ENCODE measurements around the gene TNFAIP1.
"Not testable (repeated sequence)": the region's sequence is repeated elsewhere in the genome, so short reads cannot be mapped to it uniquely, and the experiment has no call there.

TNFAIP1 gene, protein sequence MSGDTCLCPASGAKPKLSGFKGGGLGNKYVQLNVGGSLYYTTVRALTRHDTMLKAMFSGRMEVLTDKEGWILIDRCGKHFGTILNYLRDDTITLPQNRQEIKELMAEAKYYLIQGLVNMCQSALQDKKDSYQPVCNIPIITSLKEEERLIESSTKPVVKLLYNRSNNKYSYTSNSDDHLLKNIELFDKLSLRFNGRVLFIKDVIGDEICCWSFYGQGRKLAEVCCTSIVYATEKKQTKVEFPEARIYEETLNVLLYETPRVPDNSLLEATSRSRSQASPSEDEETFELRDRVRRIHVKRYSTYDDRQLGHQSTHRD

DNA sequence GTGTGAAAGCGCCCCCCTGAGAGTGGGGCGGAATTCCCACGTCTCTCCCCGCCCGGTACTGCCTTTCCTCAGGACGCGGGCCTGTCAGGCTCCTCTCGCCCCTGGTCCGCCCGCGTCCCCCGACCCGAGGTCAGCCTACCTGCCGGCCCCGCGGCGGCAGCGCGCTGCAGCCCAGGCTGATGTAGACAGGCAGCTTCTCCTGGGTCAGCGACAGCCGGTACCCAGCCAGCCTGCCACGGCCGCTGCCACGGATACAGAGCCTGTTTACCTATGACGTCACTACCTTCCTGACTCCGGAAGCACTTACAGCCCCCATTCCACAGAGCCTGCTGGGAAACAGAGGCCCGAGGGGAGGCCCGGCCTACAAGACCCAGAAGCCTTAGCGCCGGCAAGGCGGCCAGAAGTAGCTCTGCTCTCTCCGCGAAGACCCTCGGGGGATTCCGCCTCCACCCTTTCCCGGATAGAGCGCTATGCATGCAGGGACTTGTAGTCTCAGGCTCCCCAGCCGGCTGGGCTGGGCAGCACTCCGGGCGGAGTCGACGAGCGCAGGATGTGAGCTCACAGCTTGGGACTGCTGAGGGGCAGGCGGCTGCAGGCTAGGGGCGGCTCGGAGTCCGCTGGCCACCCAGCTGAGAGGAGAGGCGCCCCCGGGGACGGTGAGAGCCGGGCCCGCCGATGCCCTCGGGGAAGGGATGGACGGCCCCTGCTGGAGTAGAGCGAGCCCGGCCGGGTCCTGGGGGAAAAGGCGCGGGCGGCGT lies at the start of gene TNFAIP1, which contains the start of gene IFT20:
Gene TNFAIP1 (plus strand): TSS at position 561 of the 758 bp plus-strand sequence. CDS start 3,761 bp downstream, outside the sequence.
Gene IFT20 (minus strand): TSS at position 272 of the 758 bp plus-strand sequence. CDS start 3,487 bp downstream, outside the sequence.
- DNase-seq = peak; percentile 99

DNA sequence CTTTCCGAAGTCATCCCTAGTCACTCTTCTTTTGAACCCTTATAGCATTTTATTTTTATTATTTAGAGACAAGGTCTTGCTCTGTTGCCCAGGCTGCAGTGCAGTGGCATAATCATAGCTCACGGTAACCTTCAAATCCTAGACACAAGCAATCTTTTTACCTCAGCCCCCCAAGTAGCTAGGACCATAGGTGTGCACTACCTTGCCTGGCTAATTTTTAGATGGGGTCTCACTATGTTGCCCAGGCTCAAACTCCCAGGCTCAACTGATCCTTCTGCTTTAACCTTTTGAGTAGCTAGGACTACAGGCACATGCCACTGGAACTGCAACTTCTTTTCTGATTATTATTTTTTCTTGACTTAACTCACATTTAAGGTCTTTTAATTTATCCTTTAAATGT lies 49.6 kb upstream of the TNFAIP1 start:
- DNase-seq = no peak

DNA sequence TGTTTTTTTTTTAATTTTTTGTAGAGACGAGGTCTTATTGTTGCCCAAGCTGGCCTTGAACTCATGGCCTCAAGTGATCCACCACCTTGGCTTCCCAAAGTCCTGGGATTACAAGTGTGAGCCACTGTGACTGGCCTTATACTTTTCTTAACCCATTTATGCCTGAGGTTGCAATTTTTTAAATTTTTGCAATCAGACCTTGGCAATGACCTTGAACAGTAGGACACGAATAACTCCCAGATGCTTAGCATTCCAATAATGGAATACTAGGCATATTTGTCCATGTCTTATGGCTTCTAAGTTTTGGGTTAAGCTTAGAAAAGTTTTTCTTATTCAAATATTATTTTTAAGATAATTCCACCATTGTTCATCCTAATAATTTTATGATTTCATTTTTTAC lies 44.9 kb upstream of the TNFAIP1 start:
- no peak for DNase-seq

DNA sequence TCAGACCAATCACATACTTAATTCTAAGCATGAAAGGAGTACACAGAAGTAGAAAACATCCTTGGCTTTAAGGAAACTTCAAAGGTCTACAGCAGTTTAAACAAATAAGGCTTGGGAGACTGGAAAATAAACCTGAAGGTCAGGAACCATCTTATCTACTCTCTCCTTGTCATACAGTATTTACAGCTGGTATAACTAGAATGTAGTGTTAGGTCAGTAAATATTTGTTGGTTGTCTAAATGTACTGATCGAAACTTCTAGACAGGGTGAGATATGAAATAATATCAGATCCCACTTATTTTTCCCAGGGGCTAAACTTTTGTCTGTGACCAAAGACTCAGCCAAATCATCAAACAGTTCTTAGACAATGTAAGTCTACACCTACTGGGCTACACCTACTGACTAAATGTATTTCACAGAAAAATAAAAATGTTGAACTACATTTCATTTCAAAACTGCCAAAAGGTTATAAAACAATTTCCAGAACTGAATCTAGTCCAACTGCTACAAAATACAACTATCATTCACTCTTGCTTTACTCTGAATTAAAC lies 43.7 kb upstream of the TNFAIP1 start:
- no peak for DNase-seq

DNA sequence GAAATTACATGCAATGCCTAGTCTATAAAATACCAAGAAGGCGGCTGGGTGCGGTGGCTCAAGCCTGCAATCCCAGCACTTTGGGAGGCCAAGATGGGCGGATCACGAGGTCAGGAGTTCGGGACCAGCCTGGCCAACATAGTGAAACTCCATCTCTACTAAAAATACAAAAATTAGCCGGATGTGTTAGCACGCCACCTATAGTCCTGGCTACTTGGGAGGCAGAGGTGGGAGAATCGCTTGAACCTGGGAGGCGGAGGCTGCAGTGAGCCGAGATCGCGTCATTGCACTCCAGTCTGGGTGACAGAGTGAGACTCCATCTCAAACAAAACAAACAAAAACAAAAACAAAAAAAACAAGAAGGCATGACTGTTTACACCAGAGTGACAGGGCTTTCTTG lies 42.7 kb upstream of the TNFAIP1 start:
- DNase-seq = not testable (repeated sequence)

DNA sequence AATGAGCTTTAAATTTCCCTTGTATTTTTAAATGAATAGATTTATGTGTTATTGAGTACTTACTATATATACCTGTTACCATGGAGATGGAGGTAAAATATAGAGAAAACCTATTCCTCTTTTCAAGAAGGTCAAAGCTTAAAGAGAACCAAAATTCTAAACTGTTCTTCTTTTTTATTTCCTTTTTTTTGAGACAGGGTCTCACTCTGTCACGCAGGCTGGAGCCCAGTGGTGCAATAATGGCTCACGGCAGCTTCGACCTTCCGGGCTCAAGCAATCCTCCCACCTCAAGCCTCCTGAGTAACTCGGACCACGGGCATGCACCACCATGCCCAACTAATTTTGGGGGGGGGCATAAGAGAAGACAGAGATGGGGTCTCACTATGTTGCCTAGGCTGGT lies 41.6 kb upstream of the TNFAIP1 start:
- DNase-seq = no peak

DNA sequence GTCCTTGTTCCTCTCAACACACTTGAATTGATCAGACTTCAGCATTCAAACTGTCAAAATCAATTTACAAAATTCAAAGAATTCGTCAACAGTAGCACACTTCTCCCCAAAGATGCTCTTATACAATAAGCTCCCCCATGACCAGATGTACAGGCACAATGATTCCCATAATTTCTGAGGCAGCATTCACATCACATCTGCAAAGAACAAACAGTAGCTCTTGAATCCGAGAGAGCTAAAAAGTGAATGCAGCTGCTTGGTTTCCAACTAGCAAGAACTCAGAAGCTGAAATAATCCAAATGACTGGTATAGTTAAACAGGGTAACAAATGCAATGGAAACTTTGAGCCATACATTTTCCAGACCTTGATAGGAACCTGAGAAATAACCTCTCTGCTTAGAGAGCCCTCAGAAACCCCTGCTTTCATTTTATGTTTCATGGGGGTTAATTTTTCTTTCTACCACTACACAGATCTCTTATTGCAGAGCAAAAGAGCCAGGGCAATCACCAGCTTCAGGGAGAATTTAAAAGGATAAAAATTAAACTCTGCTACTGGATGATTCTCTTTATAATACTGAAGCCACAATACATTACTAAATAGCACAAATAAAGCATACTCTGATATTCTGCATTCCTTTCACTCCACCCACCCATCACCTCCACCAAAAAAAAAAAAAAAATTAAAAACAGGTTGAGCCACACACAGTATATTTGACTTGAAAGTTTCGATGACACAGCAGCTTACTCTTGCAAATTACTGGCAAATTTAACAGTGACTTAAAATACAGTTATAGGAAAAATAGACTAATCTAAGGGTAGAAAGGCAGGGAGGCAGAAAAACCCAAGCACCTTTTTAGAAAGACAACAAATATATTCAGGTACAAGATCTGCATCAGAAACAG lies 39.6 kb upstream of the TNFAIP1 start:
- DNase-seq = no peak

DNA sequence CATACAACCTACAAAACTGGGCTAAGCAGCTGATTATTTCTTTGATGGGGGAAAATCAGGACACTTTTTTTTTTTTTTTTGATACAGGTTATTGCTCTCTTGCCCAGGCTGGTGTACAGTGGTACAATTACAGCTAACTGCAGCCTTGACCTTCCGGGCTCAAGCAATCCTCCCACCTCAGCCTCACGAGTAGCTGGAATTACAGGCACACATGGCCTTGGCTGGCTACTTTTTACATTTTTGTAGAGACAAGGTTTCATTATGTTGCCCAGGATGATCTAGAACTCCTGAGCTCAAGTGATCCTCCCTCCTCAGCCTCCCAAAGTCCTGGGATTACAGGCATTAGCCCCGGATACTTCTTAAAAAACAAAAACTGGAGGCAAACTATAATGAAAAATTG lies 37.1 kb upstream of the TNFAIP1 start:
- DNase-seq = no peak

DNA sequence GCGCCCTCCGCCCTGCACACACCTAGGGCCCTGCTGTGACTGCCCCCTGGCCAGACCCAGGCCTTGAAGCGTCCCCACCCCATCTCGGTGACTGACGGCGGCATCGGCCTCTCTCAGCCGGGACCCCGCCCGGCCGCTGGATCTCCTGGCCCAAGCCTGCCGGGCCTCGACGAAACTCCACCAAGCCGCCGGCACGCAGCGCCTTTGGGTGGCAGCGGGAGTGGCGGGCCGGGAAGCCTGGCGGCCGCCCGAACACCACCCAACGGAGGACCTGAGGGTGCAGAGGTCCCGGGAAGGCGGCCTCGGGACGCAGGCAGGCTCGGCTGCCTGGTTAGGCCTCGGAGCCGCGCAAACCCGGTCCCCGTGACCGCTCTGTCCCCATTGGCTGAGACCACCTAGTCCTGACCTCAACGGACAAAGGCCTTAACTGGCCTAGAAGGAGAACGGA lies 28.6 kb upstream of the TNFAIP1 start:
- DNase-seq = no peak

DNA sequence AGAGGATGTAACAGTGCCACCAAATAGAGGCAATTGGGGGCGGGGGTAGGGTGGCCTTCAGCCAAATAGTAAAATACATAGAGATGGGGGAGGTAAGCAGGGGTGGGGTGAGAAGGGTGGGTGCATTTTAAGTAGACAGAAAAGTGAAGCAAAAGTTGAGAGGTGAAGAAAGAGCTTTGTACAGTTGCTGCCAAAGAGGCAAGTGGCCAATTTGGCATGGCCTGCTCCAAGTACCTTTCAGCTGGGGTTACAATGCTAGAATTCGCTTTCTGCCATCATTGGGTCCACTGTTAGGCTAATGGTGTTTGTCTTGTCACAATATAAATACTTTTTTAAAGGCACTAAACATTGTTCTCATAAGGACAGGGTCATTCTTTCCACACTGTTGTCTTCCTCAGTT lies 21.7 kb upstream of the TNFAIP1 start:
- DNase-seq = no peak

DNA sequence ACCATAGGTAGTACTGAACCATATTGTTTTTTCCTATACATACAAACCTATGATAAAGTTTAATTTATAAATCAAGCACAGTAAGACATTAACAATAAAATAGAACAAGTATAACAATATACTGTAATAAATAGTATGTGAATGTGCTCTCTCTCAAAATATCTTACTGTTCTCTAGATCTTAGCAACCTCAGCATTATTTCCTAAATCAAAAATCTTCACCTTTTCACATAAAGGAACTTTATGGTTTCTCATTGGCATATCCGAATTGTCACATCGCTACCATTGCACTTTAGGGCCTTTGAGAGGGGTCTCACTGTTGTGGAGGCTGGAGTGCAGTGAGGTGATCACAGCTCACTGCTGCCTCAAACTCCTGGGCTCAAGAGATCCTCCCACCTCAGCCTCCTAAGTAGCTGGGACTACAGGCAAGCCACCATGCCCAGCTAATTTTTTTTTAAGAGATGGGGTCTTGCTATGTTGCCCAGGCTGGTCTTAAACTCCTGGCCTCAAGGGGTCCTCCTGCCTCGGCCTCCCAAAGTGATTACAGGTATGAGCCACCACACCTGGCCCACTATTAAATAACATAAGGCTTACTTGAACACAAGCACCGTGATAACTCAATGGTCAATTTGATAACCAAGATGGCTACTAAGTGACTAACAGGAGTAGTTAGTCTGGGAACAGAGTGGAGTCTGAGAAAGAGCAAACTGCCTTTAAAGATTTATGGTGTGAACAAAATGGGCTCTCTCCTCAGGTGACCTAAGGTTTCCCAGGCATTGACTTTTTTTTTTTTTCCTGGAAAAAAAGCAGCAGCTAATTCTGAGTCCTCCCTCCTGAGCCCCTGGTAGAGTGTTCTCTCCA lies 19.5 kb upstream of the TNFAIP1 start:
- no peak for DNase-seq

DNA sequence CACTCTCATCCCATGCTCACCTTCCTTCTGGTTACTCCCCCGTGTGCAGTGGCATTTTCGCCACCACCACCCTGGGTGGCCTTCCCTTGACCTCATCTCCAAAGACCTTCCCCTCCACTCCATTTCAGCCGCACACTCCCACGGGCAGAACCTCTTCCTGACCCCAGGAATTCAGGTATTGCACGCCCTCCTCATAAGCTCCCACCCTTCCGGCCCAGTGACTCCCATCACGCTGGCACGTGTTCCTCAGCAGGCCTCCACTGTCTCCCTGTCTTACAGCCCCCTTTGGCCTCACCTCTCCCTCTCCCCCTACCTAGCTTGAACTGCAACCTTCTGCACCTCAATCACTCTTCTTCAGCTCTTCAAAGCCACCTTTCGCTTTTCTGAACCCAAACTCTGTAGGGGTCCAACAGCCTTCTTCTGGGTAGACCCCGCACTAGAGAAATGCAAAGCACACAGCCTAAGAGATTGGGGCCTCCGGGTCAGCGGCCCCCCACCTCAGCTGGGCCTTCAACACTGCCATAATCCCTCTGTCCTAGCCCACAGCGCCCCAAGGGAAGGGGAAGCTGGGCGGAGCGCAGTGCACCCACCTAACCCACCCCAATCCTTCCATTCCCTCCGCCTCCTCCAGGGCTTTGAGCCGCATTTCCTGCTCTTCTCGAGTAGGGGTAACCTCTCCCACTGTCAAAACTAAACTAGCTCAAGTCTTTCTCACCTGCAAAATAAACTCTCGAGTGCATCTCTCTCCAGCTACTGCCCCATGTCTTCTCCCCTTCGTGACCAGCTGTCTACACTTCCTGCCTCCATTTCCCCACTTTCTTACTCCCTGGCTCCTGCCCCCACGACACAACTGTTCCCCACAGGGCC lies 18.2 kb upstream of the TNFAIP1 start:
- no peak for DNase-seq

DNA sequence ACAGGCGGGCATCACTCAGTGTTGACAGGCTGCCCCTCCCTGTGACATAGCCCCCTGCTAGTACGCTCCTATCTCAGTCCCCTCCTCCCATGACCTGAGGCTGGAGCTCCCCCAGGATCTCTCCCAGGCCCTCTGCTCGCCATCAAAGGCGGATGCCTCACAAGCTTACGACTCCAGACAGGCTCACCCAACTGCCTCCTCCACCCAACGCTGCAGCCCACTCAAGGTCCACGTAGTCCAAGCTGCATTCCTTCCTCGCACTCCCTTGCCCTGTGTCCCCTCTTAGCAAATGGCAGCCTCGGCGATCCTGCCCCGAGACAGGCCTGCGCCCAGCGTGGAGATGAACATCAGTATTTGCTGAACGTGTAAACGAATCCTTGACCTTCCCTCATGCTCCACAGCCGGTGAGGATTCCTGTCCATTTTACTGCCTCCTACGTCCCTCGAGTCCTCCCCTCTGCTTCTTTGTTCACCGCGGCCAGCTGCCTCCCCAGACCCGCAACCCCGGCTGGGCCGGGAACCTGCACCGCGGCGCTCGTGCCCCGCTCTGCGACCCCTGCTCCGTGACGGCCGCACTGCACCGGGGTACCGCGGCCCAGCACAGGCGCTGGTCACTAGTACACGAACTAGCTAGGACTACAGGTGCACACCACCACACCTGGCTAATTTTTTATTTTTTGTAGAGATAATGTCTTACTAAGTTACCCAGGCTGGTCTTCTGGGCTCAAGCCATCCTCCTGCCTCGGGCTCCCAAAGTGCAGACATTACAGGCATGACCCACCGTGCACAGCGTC lies 17.4 kb upstream of the TNFAIP1 start:
- no peak for DNase-seq

DNA sequence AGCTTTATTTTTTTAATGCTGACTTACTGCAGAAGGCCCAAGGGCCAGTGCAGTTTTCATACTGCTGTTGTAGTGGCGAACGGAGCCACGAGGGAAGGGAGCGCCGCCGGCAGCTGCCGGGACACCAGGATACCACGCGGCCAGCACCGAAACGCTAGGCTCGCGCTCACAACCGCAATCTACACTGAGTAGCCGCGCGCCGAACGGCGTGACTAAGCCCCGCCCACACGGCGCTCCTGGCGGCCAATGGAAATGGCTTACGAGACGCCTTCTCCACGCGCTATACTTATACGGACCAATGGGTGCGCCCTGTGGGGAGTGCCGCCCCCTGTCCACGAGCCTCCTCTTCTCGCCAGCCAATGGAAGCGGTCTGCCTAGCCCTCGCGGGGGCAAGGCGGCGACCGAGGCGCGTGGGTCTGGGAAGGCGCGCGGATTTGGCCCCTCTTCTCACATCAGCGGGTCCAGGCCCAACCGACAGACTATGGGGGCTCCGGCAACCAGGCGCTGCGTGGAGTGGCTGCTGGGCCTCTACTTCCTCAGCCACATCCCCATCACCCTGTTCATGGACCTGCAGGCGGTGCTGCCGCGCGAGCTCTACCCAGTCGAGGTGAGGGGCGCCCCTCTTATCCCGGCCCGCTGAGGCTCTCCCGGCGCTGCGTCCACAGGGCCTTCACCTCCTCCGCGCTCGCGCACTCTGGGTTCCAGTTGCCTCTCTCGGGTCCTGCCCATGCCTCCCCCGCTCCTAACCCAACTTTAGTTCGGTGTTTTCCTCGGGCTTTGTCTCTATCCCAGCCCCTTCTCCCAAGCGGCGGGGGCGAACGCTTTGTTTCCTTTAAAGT lies 16.6 kb upstream of the TNFAIP1 start, which contains the start of gene TMEM97:
Gene TMEM97 (plus strand): TSS at position 442 of the 839 bp plus-strand sequence. CDS start 40 bp downstream, at position 482.
- peak; percentile 94 for DNase-seq

DNA sequence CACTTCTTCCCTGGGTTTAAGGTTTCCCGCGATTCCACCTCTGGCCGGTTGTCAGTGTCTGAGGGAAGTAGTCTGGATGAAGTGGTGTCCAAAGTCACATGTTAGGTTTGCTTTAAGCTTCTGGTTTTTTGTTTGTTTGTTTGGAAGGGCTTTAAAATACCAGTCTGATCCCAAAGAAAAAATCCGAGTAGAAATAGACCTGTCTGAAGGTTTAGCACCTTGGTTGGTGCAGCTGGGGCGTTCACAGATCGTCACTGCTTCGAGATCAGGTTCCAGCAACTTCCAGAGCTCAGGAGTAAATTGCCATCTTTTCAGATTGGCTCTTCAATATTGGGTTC lies 16.0 kb upstream of the TNFAIP1 start:
- no peak for DNase-seq

DNA sequence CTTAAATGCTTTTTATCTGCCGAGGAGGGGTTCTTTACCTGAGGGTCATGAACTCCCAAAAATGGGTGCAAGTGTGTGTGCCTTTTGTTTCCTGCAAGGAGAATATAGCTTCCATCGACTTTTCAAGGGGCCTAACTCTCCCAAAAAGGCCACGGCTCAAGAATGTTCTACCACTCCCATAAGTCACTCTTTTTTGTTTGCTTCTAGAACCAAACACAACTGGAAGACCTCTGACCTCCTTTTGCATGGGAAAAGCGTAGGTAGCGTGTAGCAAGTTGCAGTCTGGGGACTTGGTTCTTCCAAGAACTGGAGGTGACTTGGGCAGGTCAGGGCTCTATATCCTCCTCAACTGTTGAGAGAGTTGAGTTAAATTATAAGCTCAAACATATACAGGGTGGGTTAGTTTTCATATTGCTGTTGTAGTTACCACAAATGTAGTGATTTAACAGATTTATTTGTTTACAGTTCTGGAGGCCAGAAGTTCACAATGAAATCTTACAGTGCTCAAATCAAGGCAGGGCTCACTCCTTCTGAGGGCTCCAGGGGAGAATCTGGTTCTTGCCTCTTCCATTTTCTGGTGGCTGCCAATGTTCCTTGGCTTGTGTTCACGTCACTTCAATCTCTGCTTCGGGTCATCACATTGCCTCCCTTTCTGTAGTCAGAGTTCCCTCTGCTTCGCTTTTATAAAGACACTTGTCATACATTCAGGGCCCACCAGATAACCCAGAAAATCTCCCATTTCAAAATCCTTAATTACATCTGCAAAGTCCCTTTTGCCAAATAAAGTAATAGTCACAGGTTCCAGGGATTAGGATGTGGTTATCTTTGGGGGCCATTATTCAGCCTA lies 15.1 kb upstream of the TNFAIP1 start:
- no peak for DNase-seq

DNA sequence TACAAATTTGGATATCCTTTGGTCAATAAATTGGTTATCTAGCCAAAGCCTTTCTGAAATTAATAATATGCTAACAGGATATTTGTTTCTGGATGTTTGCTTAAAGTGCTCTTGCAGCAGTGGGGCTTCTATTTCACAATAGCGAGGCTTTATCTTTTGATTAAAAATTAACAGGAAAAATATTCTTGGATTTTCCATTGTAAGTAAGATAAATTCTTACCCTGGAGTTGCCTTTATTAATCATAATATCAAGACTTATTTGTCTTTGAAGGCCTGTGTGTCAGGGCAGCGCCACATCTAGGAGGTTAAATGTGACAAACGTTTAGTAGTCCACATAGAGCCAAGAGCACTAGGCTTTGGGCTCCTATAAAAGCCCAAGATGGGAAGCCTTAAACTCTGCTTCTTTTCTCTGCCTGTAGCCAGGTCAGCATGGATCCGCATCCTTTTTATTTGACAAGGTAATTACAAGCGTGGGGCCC lies 11.3 kb upstream of the TNFAIP1 start:
- DNase-seq = no peak

DNA sequence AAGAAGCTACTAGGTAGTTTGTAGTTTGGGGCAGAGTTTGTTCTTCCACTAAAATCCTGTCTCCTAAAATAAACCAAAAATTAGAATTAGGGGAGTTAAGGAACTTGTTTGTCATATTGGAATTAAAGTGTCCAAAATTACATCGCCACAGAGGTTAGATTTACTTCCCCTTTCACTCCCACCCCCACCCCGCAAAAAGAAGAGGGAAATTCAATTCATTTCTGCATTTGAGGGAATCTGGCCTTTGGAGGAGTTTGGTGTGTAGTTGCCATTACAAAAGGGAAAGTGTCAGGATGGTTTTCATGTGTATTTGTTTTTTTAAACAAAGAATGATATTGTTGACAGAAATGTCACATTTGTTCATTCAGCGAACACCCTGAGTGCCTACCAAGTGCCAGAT lies 10.8 kb upstream of the TNFAIP1 start:
- no peak for DNase-seq

Data from NCI-H446 treated with DMSO at 0.1 percent for 48 hours (cell line).